H9 (cell line): ENCODE measurements around the gene TBXAS1. TPM values are rescaled to one million over a fixed set of nuclear protein-coding genes. Genes with fewer than 3 reads are reported as not detected.

Source experiments
- DNase-seq: peaks from one replicate; pipeline ENCODE4 v3.0.0-alpha.2; 2017
- H2AFZ ChIP-seq: one replicate; pipeline ENCODE4 v1.6.1; 2013; ENCODE audit warnings: mild to moderate bottlenecking, low read length, control low read depth, moderate library complexity
- H2AK5ac ChIP-seq: 2 replicates; pipeline ENCODE4 v1.6.1; 2013; ENCODE audit warnings: low read length, control low read depth, mixed read lengths; ENCODE audit not compliant: insufficient read length
- H2BK120ac ChIP-seq: one replicate; pipeline ENCODE4 v1.6.1; 2013; ENCODE audit warnings: low read depth, mild to moderate bottlenecking, low read length, control low read depth, inconsistent platforms; ENCODE audit not compliant: poor library complexity, severe bottlenecking
- H2BK12ac ChIP-seq: 2 replicates; pipeline ENCODE4 v1.6.1; 2013; ENCODE audit warnings: low read length, control low read depth, mixed read lengths, low read depth; ENCODE audit not compliant: insufficient read length
- H2BK15ac ChIP-seq: 2 replicates; pipeline ENCODE4 v1.6.1; 2013; ENCODE audit warnings: low read depth, low read length, control low read depth
- H2BK20ac ChIP-seq: one replicate; pipeline ENCODE4 v1.6.1; 2013; ENCODE audit warnings: low read depth, mild to moderate bottlenecking, low read length, control low read depth, inconsistent platforms; ENCODE audit not compliant: poor library complexity, severe bottlenecking
- H2BK5ac ChIP-seq: 2 replicates; pipeline ENCODE4 v1.6.1; 2013; ENCODE audit warnings: low read length, control low read depth, mixed read lengths; ENCODE audit not compliant: insufficient read length
- H3K14ac ChIP-seq: 2 replicates; pipeline ENCODE4 v1.6.1; 2013; ENCODE audit warnings: low read length, control low read depth; ENCODE audit not compliant: insufficient read depth
- H3K18ac ChIP-seq: 2 replicates; pipeline ENCODE4 v1.6.1; 2013; ENCODE audit warnings: low read depth, mild to moderate bottlenecking, mixed read lengths, low read length, control low read depth; ENCODE audit not compliant: insufficient read length
- H3K23ac ChIP-seq: 2 replicates; pipeline ENCODE4 v1.6.1; 2013; ENCODE audit warnings: low read length, control low read depth, mixed read lengths, low read depth; ENCODE audit not compliant: insufficient read length
- H3K23me2 ChIP-seq: 2 replicates; pipeline ENCODE4 v1.6.1; 2013; ENCODE audit warnings: low read depth, mild to moderate bottlenecking, mixed read lengths, low read length, control low read depth; ENCODE audit not compliant: insufficient read length, poor library complexity, severe bottlenecking
- H3K27ac ChIP-seq: 2 replicates; pipeline ENCODE4 v1.5.1; 2013; ENCODE audit warnings: low read length, control low read depth, mixed read lengths, low read depth; ENCODE audit not compliant: insufficient read length
- H3K27me3 ChIP-seq: 2 replicates; pipeline ENCODE4 v1.6.1; 2013; ENCODE audit warnings: low read length, control low read depth, inconsistent platforms; ENCODE audit not compliant: insufficient read depth
- H3K4ac ChIP-seq: 2 replicates; pipeline ENCODE4 v1.6.1; 2013; ENCODE audit warnings: low read depth, mild to moderate bottlenecking, control low read depth, inconsistent platforms, low read length, moderate library complexity
- H3K4me1 ChIP-seq: 2 replicates; pipeline ENCODE4 v1.6.1; 2013; ENCODE audit warnings: low read length, control low read depth, inconsistent platforms; ENCODE audit not compliant: insufficient read depth
- H3K4me2 ChIP-seq: 2 replicates; pipeline ENCODE4 v1.6.1; 2013; ENCODE audit warnings: low read length, control low read depth, mixed read lengths; ENCODE audit not compliant: insufficient read length, insufficient read depth
- H3K56ac ChIP-seq: 2 replicates; pipeline ENCODE4 v1.6.1; 2013; ENCODE audit warnings: low read depth, mild to moderate bottlenecking, mixed read lengths, low read length, control low read depth; ENCODE audit not compliant: insufficient read length
- H3K79me1 ChIP-seq: 2 replicates; pipeline ENCODE4 v1.6.1; 2013; ENCODE audit warnings: low read depth, mild to moderate bottlenecking, moderate library complexity, low read length, control low read depth, inconsistent platforms; ENCODE audit not compliant: insufficient read depth, poor library complexity, severe bottlenecking
- H3K79me2 ChIP-seq: 2 replicates; pipeline ENCODE4 v1.6.1; 2013; ENCODE audit warnings: low read length, control low read depth, inconsistent platforms; ENCODE audit not compliant: insufficient read depth
- H3K9ac ChIP-seq: 2 replicates; pipeline ENCODE4 v1.6.1; 2013; ENCODE audit warnings: low read length, control low read depth, mixed read lengths; ENCODE audit not compliant: insufficient read length; ENCODE audit errors: extremely low read depth
- H3K9me3 ChIP-seq: one replicate; pipeline ENCODE4 v1.6.1; 2013; ENCODE audit warnings: low read depth, low read length, inconsistent platforms; ENCODE audit not compliant: control insufficient read depth
- H3T11ph ChIP-seq: one replicate; pipeline ENCODE4 v1.6.1; 2013; ENCODE audit warnings: mild to moderate bottlenecking, low read length, control low read depth, inconsistent platforms
- H4K20me1 ChIP-seq: one replicate; pipeline ENCODE4 v1.6.1; 2013; ENCODE audit not compliant: control insufficient read depth, insufficient read length, insufficient read depth
- H4K5ac ChIP-seq: 2 replicates; pipeline ENCODE4 v1.6.1; 2013; ENCODE audit warnings: low read depth, mild to moderate bottlenecking, mixed read lengths, low read length, control low read depth; ENCODE audit not compliant: insufficient read length
- H4K8ac ChIP-seq: replicated peaks from 2 replicates; pipeline ENCODE4 v1.6.1; 2013; ENCODE audit warnings: low read length, control low read depth, mixed read lengths, low read depth; ENCODE audit not compliant: insufficient read length
- H4K91ac ChIP-seq: 2 replicates; pipeline ENCODE4 v1.6.1; 2013; ENCODE audit warnings: low read depth, mild to moderate bottlenecking, moderate library complexity, mixed read lengths, low read length, control low read depth; ENCODE audit not compliant: insufficient read length
- H3K27ac Mint-ChIP-seq, 3 experiments: 2 replicates in 2 of 3; 3 replicates in 1 of 3; pipeline ENCODE4 v1.8.0; 2020 to 2021; ENCODE audit warnings: mixed read lengths in 3 of 3, mild to moderate bottlenecking in 1 of 3, moderate library complexity in 1 of 3
- H3K27me3 Mint-ChIP-seq: 2 replicates; pipeline ENCODE4 v1.8.0; 2021; ENCODE audit warnings: low read depth, mild to moderate bottlenecking, moderate library complexity, mixed read lengths
- H3K36me3 Mint-ChIP-seq, 3 experiments: 2 replicates in 2 of 3; 3 replicates in 1 of 3; pipeline ENCODE4 v1.8.0; 2020 to 2021; ENCODE audit warnings: low read depth in 3 of 3, mixed read lengths in 3 of 3; ENCODE audit not compliant: insufficient read depth in 1 of 3
- H3K4me1 Mint-ChIP-seq, 2 experiments: 2 replicates each; pipeline ENCODE4 v1.8.0; 2020; ENCODE audit warnings: mixed read lengths in 2 of 2
- H3K4me3 Mint-ChIP-seq, 2 experiments: 2 replicates in 1 of 2; 3 replicates in 1 of 2; pipeline ENCODE4 v1.8.0; 2020 to 2021; ENCODE audit warnings: mild to moderate bottlenecking in 2 of 2, mixed read lengths in 2 of 2, moderate library complexity in 1 of 2
- H3K9me3 Mint-ChIP-seq, 2 experiments: 2 replicates in 1 of 2; 3 replicates in 1 of 2; pipeline ENCODE4 v1.8.0; 2020; ENCODE audit warnings: mild to moderate bottlenecking in 2 of 2, mixed read lengths in 2 of 2, moderate library complexity in 1 of 2
- WGBS: extraction: QIAGEN DNeasy Blood & Tissue Kit; methylation state at CpG from one replicate; pipeline ENCODE4 v1.1.7; 2013; ENCODE audit warnings: missing lambda C conversion rate, low lambda C conversion rate, mixed read lengths; ENCODE audit not compliant: insufficient read length; ENCODE audit errors: extremely low coverage; 5-methylcytosine and 5-hydroxymethylcytosine counted together
- total RNA-seq: library from RNA; stranded (reverse); gene quantifications from 2 replicates; pipeline ENCODE4 v1.2.1, GENCODE V29; 2021
- TF ChIP-seq, protein P1 (sequence below): fragments of 200-600 bp; sonication (generic); conservative IDR thresholded peaks from 3 replicates; pipeline ENCODE4 v1.8.0; 2021; ENCODE audit warnings: antibody characterized with exemption, mild to moderate bottlenecking

TBXAS1 gene
- total RNA-seq, 1 experiment from 2014 or later, result 0.39 TPM

DNA sequence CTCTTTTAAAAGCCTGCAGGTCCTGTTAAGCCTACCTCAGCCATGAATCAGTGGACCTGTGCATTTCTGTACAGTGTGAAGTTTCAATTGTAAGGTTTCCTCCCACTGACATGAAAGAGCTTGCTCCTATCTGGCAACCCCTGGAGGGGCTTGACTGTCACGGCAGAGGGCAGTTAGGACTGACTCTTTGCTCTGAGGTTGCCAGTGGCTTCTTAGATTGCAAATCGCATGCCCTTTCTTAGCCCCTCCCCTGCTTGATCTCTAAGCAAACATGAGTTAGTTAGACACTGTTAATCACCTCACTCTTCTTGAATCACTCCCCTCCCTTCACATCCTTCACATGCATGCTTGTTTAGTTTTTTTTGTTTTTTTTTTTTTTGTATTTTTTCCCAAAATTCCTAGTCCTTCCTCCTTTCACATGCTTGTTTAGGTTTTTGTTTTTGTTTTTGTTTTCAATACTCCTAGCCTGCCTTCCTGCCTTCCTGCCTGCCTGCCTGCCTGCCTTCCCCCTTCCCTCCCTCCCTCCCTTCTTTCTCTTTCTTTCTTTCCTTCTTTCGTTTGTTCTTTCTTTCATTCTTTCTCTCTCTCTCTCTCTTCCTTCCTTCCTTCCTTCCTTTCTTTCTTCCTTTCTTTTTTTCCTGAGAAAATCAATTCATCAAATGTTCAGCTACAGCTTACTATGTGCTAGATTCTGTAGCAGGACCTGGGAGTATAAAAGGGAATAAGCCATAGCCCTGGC lies 45.2 kb upstream of the TBXAS1 start:
- H2BK120ac ChIP-seq, result no peak overlapping the region
- Mint-ChIP-seq H3K27ac (no peak overlapping the region), H3K4me1 (peaks cover 0 to 3% of the 10 kb centered on the region in 2 experiments; a peak in 1 of 4 replicates), H3K9me3 (no peaks in the 10 kb centered on the region), H3K4me3 (no peak overlapping the region), H3K27me3 (peaks cover 32% of the 10 kb centered on the region), H3K36me3 (no peaks in the 10 kb centered on the region)
- H3K23me2 ChIP-seq, result no peaks in the 10 kb centered on the region
- no peak overlapping the region for H3K56ac ChIP-seq
- no peak for DNase-seq
- H3K14ac ChIP-seq, result no peak overlapping the region
- H3K4ac ChIP-seq, result no peak overlapping the region
- no peak overlapping the region for H3K18ac ChIP-seq
- no peaks in the 10 kb centered on the region for H4K20me1 ChIP-seq
- TF ChIP-seq, protein P1, sequence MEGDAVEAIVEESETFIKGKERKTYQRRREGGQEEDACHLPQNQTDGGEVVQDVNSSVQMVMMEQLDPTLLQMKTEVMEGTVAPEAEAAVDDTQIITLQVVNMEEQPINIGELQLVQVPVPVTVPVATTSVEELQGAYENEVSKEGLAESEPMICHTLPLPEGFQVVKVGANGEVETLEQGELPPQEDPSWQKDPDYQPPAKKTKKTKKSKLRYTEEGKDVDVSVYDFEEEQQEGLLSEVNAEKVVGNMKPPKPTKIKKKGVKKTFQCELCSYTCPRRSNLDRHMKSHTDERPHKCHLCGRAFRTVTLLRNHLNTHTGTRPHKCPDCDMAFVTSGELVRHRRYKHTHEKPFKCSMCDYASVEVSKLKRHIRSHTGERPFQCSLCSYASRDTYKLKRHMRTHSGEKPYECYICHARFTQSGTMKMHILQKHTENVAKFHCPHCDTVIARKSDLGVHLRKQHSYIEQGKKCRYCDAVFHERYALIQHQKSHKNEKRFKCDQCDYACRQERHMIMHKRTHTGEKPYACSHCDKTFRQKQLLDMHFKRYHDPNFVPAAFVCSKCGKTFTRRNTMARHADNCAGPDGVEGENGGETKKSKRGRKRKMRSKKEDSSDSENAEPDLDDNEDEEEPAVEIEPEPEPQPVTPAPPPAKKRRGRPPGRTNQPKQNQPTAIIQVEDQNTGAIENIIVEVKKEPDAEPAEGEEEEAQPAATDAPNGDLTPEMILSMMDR, result no peak
- no peak overlapping the region for H3K27ac ChIP-seq
- no peak overlapping the region for H3K4me2 ChIP-seq
- no peak overlapping the region for H2BK20ac ChIP-seq
- no peaks in the 10 kb centered on the region for H3K9me3 ChIP-seq
- no peak overlapping the region for H2BK15ac ChIP-seq
- H3T11ph ChIP-seq, result no peak overlapping the region
- no peak overlapping the region for H4K5ac ChIP-seq
- H3K79me1 ChIP-seq, result no peaks in the 10 kb centered on the region
- H3K23ac ChIP-seq, result no peak overlapping the region
- no peak overlapping the region for H2AK5ac ChIP-seq
- H4K8ac ChIP-seq, result no peak overlapping the region
- H3K4me1 ChIP-seq, result no peaks in the 10 kb centered on the region; the same call in 1 of the 2 replicates
- H3K79me2 ChIP-seq, result no peaks in the 10 kb centered on the region
- no peak overlapping the region for H3K9ac ChIP-seq
- no peak overlapping the region for H2BK5ac ChIP-seq
- peaks cover 14% of the 10 kb centered on the region; the same call in 1 of the 2 replicates for H3K27me3 ChIP-seq
- no peak overlapping the region for H2BK12ac ChIP-seq
- H2AFZ ChIP-seq, result no peak overlapping the region
- no peak overlapping the region for H4K91ac ChIP-seq
- WGBS, result no CpG with 5 or more reads among the region's 3 CpGs
